MCF 10A (cell line): Measurements from ENCODE around the gene GET4. TPM values are rescaled to one million over a fixed set of nuclear protein-coding genes. Genes with fewer than 3 reads are reported as not detected.
"Not testable (repeated sequence)": the region's sequence is repeated elsewhere in the genome, so short reads cannot be mapped to it uniquely, and the experiment has no call there.

Experiments
- BruUV-seq: library from RNA; stranded (reverse); fragments of 400-500 nt; replicated peaks from 2 replicates; lab custom pipeline; 2021; lab: Mats Ljungman, UMichigan
- CTCF ChIA-PET: fragments of 300-600 bp; sonication (Branson Sonifier 250); formaldehyde crosslinking; extraction: SDS; loops from one replicate; lab custom pipeline; 2021; ENCODE audit warnings: antibody characterized with exemption, inconsistent platforms; lab: Yijun Ruan, JAX
- POLR2A ChIA-PET: fragments of 300-600, 350-650 bp; sonication (Branson Sonifier 250); formaldehyde crosslinking; extraction: SDS; loops from one replicate; lab custom pipeline; 2020; ENCODE audit warnings: antibody characterized with exemption, inconsistent platforms; lab: Yijun Ruan, JAX
- DNase-seq: peaks from one replicate; pipeline ENCODE4 v3.0.0-alpha.2; 2018; ENCODE audit not compliant: unreplicated experiment
- H3K27ac Mint-ChIP-seq: one replicate; pipeline ENCODE4 v1.8.0; 2022; ENCODE audit warnings: mild to moderate bottlenecking, low read depth, mixed read lengths; ENCODE audit not compliant: unreplicated experiment
- H3K27me3 Mint-ChIP-seq: one replicate; pipeline ENCODE4 v1.8.0; 2022; ENCODE audit warnings: mixed read lengths; ENCODE audit not compliant: insufficient read depth, unreplicated experiment
- H3K36me3 Mint-ChIP-seq: one replicate; pipeline ENCODE4 v1.8.0; 2022; ENCODE audit warnings: mild to moderate bottlenecking, moderate library complexity, mixed read lengths; ENCODE audit not compliant: insufficient read depth, unreplicated experiment
- H3K4me1 Mint-ChIP-seq: one replicate; pipeline ENCODE4 v1.8.0; 2022; ENCODE audit warnings: mixed read lengths; ENCODE audit not compliant: insufficient read depth, unreplicated experiment
- H3K4me3 Mint-ChIP-seq: one replicate; pipeline ENCODE4 v1.8.0; 2022; ENCODE audit warnings: mild to moderate bottlenecking, moderate library complexity, mixed read lengths; ENCODE audit not compliant: unreplicated experiment
- H3K9me3 Mint-ChIP-seq: one replicate; pipeline ENCODE4 v1.8.0; 2022; ENCODE audit warnings: mixed read lengths; ENCODE audit not compliant: unreplicated experiment
- intact Hi-C: fragments of 100-400 bp; cut with micrococcal nuclease; formaldehyde crosslinking; loops from 2 replicates; pipeline ENCODE4 v1.14.1; 2022
- total RNA-seq: library from RNA; stranded (reverse); gene quantifications from 2 replicates; pipeline ENCODE4 v1.2.3, GENCODE V29; 2022
- TF ChIP-seq, protein P1 (sequence below): fragments of 200-600 bp; IDR thresholded peaks from one replicate; pipeline ENCODE4 v1.8.0; 2022; ENCODE audit warnings: antibody characterized with exemption, mild to moderate bottlenecking; ENCODE audit not compliant: unreplicated experiment

The GET4 gene
- total RNA-seq, 1 experiment from 2014 or later, result 32.6 TPM

DNA sequence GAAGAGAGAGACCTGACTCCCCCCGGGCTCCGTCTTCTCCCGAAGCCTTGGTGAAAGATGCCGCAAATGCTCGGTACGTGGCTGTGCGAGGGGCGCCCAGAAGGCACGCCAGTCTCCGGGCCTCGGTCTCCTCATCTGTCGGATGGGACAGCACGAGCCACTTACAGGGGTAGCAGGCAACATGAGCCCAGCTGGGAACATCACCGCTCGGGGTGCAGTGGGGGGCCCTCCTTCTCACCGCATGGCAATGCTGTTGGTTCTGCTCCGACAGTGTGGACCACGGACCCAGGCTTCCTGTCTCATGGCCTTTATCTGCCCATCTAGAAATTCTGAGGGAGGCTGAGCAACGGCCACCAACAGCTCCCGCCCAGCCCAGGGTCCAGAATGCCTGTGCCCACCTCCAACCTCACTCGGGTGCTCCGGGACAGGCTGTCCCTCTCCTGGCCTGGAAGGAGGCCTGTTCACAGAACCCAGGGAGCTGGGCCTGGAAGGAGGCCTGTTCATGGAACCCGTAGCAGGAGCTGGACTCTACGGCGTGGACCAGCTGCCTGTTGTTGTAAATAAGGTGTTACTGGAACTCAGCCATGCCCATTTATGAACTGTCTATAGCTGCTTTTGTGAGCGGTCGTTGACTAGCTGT is 62.3 kb downstream of the GET4 start:
- Mint-ChIP-seq H3K9me3 (no peaks in the 10 kb centered on the region), H3K36me3 (no peaks in the 10 kb centered on the region), H3K4me3 (no peak overlapping the region), H3K4me1 (no peaks in the 10 kb centered on the region), H3K27me3 (peaks cover 21% of the 10 kb centered on the region), H3K27ac (no peak overlapping the region)
- TF ChIP-seq, protein P1, sequence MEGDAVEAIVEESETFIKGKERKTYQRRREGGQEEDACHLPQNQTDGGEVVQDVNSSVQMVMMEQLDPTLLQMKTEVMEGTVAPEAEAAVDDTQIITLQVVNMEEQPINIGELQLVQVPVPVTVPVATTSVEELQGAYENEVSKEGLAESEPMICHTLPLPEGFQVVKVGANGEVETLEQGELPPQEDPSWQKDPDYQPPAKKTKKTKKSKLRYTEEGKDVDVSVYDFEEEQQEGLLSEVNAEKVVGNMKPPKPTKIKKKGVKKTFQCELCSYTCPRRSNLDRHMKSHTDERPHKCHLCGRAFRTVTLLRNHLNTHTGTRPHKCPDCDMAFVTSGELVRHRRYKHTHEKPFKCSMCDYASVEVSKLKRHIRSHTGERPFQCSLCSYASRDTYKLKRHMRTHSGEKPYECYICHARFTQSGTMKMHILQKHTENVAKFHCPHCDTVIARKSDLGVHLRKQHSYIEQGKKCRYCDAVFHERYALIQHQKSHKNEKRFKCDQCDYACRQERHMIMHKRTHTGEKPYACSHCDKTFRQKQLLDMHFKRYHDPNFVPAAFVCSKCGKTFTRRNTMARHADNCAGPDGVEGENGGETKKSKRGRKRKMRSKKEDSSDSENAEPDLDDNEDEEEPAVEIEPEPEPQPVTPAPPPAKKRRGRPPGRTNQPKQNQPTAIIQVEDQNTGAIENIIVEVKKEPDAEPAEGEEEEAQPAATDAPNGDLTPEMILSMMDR, result no peak
- DNase-seq, result no peak
- POLR2A ChIA-PET, result interaction anchor here (0.7 kb wide), 1 partner anchor 13 kb away, joined by 3 read pairs; no protein-coding TSS in a partner anchor
- CTCF ChIA-PET, result no interaction called here
- no TSS peak for BruUV-seq
- intact Hi-C loops, result no loop called here

DNA sequence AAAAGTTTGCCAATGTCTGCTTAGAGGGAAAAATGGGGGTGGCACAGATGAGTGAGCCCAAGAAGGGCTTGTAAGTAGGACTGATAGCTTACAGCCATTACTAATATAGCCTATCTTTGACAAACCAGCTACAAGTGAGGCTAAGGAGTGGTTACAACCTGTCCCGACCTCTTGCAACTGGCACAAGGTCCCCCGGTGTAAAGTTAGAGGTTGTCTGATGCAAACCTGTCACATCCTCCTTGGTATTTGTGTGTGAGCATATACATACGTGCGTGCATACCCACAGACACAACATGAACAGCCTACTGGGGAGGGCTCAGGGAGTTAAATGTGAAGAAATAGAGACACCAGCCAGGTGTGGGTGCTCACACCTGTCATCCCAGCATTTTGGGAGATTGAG is 63.5 kb downstream of the GET4 start:
- H3K27ac Mint-ChIP-seq, result no peak overlapping the region
- peaks cover 21% of the 10 kb centered on the region for H3K27me3 Mint-ChIP-seq
- peaks cover 3% of the 10 kb centered on the region for H3K4me1 Mint-ChIP-seq
- no peaks in the 10 kb centered on the region for H3K36me3 Mint-ChIP-seq
- ChIA-PET CTCF (no interaction called here), POLR2A (no interaction called here)
- no TSS peak for BruUV-seq
- no peak overlapping the region for H3K4me3 Mint-ChIP-seq
- TF ChIP-seq, protein P1, result no peak
- DNase-seq, result no peak
- no peaks in the 10 kb centered on the region for H3K9me3 Mint-ChIP-seq
- intact Hi-C loops, result no loop called here

DNA sequence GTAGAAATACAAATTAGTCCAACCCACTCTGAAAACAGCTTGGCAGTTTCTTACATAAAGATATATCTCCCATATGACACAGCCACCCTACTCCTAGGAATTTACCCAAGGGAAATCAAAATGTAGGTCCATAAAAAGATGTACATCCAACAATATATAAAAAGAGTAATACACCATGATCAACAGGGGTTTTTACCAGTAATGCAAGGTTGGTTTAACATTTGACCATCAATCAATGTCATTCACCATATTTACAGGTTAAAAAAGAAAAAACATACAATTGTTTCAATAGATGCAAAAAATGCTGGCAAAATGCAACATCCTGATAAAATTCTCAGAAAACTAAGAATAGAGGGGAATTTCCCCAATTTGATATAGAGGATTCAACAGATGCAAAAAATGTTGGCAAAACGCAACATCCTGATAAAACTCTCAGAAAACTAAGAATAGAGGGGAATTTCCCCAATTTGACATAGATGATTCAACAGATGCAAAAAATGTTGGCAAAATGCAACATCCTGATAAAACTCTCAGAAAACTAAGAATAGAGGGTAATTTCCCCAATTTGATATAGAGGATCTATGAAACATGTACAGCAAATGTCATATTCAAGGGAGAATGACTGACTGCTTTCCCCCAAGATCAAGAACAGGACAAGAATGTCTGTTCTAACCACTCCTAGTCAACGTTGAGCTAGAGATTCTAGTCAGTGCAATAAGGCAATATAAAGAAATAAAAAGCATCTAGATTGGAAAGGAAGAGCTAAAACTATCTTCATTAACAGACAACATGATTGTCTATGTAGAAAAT is 64.5 kb downstream of the GET4 start:
- ChIA-PET POLR2A (interaction anchor here (1.7 kb wide), 1 partner anchor 12 kb away, joined by 9 read pairs; no protein-coding TSS in a partner anchor), CTCF (no interaction called here)
- BruUV-seq, result no TSS peak
- H3K4me1 Mint-ChIP-seq, result peaks cover 5% of the 10 kb centered on the region
- peaks cover 21% of the 10 kb centered on the region for H3K27me3 Mint-ChIP-seq
- TF ChIP-seq, protein P1, result no peak
- no peaks in the 10 kb centered on the region for H3K9me3 Mint-ChIP-seq
- no peak for DNase-seq
- no peak overlapping the region for H3K27ac Mint-ChIP-seq
- H3K36me3 Mint-ChIP-seq, result no peaks in the 10 kb centered on the region
- H3K4me3 Mint-ChIP-seq, result no peak overlapping the region
- intact Hi-C loops, result no loop called here

DNA sequence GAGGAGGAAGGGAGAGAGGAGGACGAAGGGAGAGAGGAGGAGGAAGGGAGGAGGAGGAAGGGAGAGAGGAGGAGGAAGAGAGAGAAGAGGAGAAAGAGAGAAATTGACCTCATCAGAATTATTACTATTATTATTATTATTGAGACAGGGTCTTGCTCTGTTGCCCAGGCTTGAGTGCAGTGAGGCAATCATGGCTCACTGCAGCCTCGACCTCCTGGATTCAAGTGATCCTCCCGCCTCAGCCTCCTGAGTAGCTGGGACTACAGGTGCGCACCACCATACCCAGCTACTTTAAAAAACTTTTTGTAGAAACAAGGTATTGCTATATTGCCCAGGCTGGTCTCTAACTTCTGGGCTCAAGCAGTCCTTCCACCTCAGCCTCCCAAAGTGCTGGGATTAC is 67.4 kb downstream of the GET4 start:
- BruUV-seq, result not testable (repeated sequence)

More for the DNA sequence above, 67.4 kb downstream of the GET4 start:
- POLR2A ChIA-PET, H3K4me1 Mint-ChIP-seq, DNase-seq, H3K9me3 Mint-ChIP-seq, intact Hi-C loops, H3K4me3 Mint-ChIP-seq, H3K36me3 Mint-ChIP-seq, CTCF ChIA-PET, H3K27ac Mint-ChIP-seq: not testable (repeated sequence)
- peaks cover 21% of the 10 kb centered on the region for H3K27me3 Mint-ChIP-seq
